ENCODE results near the gene LANCL1.

Gene LANCL1

DNA sequence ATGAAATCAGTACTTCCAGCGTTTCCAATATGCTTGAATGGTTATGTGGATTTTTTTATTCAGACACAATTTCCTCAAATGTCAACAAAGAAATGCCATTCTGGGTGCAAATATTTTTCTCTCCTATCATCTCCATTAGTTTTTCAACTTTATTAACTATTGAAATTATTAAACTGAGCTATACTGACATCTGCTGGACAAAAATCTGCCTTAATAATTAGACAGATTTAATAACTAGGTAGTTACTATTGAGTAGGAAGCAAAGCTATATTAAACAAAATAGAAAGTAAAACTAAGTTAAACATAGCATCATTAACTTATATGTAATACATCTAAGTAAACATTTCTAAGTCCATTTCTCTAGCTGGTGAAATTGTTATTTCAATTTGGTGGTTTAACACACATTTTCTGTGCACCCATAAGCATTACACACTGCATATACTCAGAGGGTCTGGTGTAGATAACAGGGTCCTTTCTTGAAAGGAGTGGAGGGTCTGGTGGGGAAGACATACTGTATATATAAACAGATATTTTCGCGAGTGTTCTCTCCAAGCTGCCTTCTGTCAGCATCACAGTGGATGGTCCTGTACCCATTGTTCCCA lies 77.0 kb downstream of the LANCL1 start:
- DNase-seq (ENCODE audit: low read depth in 2 of 3, low spot score in 2 of 3), result no peak

DNA sequence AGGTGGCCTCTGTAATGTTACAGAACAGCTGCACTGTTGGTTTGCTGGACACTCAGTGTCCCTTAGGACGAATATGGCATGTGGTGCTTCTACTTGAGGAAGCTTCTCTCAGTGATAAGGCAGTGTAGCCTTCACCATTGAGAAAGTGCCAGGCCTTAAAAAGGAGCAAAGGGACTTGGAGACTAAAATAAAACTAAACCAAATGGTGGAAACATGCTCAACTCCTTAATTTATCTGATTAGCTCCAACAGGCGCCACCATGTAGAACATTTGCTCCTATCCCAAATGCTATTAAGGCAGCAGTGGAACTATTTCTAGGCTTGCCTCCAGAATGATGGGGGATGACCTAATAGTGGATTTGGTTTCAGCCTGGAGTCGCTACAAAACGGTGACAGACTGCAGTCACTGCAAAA lies 84.1 kb downstream of the LANCL1 start:
- no peak for DNase-seq (ENCODE audit: low read depth in 2 of 3, low spot score in 2 of 3)

GRCh38 chr2:210389856-210390255 lies 86.7 kb downstream of the LANCL1 start:
- DNase-seq (ENCODE audit: low read depth in 2 of 3, low spot score in 2 of 3), result no peak

DNA sequence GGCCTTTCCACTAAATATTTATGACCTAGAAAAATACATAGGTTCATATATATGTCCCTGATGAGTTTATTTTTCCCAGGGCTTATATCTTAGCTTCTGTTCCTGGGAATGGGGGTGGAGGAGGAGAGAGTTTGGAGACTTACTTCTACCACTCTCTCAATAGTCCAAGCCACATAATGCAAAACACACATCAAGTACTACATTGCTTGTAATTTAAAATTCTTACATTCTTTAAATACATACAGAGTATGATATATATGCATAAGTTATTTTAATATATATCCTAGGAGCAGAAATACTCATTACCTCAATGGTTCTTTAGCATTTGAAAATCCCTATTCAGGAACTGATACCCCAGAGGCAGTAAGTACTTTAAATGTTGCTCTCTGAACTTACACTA lies 88.4 kb downstream of the LANCL1 start:
- no peak for DNase-seq (ENCODE audit: low read depth in 2 of 3, low spot score in 2 of 3)

- no peak for DNase-seq (ENCODE audit: low read depth in 2 of 3, low spot score in 2 of 3)
These were observed 89.5 kb downstream of the LANCL1 start for GRCh38 chr2:210387074-210387473.

Data from activated CD8-positive, alpha-beta memory T cell treated with anti-CD3 and anti-CD28 coated beads for 48 hours (primary cell).